Heart right ventricle (tissue), 16 donors: ENCODE measurements around the gene CDRT4. TPM values are rescaled to one million over a fixed set of nuclear protein-coding genes. Genes with fewer than 3 reads are reported as not detected.

ENCODE experiments used
- ATAC-seq, 8 donors: fragments of 200-7000 bp; cut with Tn5 transposase; one replicate each; pipeline ENCODE4 v1.9.1; 2020; ENCODE audit warnings: mild to moderate bottlenecking in 8 of 8, moderate library complexity in 8 of 8, moderate number of reproducible peaks in 1 of 8
- DNase-seq, 2 donors: peaks; one replicate each; pipeline ENCODE4 v3.0.0-alpha.2; 2020
- H3K27ac ChIP-seq, 10 donors: fragments of 200-600 bp; sonication (generic) in 2 of 10; one replicate each; pipeline versions ENCODE4 v1.5.0 to v1.8.0; 2020 to 2022; ENCODE audit warnings: mild to moderate bottlenecking in 3 of 10
- H3K27me3 ChIP-seq, 7 donors: fragments of 200-600 bp; one replicate each; pipeline ENCODE4 v1.8.0; 2021 to 2022; ENCODE audit warnings: mild to moderate bottlenecking in 2 of 7
- H3K36me3 ChIP-seq, 9 donors: fragments of 200-600 bp; sonication (generic) in 1 of 9; one replicate each; pipeline versions ENCODE4 v1.5.0 to v1.8.0; 2020 to 2022; ENCODE audit warnings: mild to moderate bottlenecking in 2 of 9
- H3K4me1 ChIP-seq, 9 donors: fragments of 200-600 bp; sonication (generic) in 1 of 9; one replicate each; pipeline versions ENCODE4 v1.5.0 to v1.8.0; 2020 to 2022; ENCODE audit warnings: mild to moderate bottlenecking in 4 of 9
- H3K4me3 ChIP-seq, 10 donors: fragments of 200-600 bp; sonication (generic) in 2 of 10; one replicate each; pipeline versions ENCODE4 v1.5.0 to v1.8.0; 2020 to 2022; ENCODE audit warnings: mild to moderate bottlenecking in 7 of 10, moderate library complexity in 2 of 10
- H3K9me3 ChIP-seq, 11 donors: fragments of 200-600 bp in 10 of 11; sonication (generic) in 2 of 11; one replicate each; pipeline versions ENCODE4 v1.5.0 to v1.8.0; 2013 to 2022; ENCODE audit warnings: mild to moderate bottlenecking in 2 of 11, control low read depth in 1 of 11, moderate library complexity in 1 of 11
- WGBS, 2 donors: extraction: QIAGEN DNeasy Blood & Tissue Kit; methylation state at CpG; one replicate each; pipeline ENCODE4 v1.1.7; 2013; ENCODE audit warnings: inconsistent platforms in 1 of 2; 5-methylcytosine and 5-hydroxymethylcytosine counted together
- intact Hi-C, 10 donors: fragments of 100-400 bp; cut with DNase I; formaldehyde crosslinking; loops; one replicate each; pipeline versions ENCODE4 v1.11.1 to v1.14.2; 2022
- polyA plus RNA-seq, 2 donors: library from polyadenylated mRNA; stranded (reverse); fragments of 200-250 nt; gene quantifications; one replicate each; pipeline ENCODE4 v1.2.3, GENCODE V29; 2013
- total RNA-seq, 10 donors: library from RNA; stranded (reverse); fragmentation: NEBNext Ultra II Directional in 3 of 10; extraction: Animal tissue kit (Norgen Biotek cat#: 25700) in 3 of 10; gene quantifications; one replicate each; pipeline versions ENCODE4 v1.2.1 to v1.2.4, GENCODE V29; 2021 to 2023
- TF ChIP-seq, protein P1 (sequence below), 9 donors: fragments of 200-600 bp; sonication (generic) in 2 of 9; IDR thresholded peaks; one replicate each; pipeline versions ENCODE4 v1.5.0 to v1.8.0; 2021 to 2022; ENCODE audit warnings: antibody characterized with exemption in 9 of 9, mild to moderate bottlenecking in 5 of 9, moderate library complexity in 1 of 9
- donor health status: Arrhythmogenic right ventricular cardiomyopathy.
- donor health status: ischemic (EF 13 %, LVEDD 7.1; RV severe dilation, severe dysfunction).
- donor health status: healthy with polysubstance abuse.
- donor health status: DM: no; HTN: yes; CAD: no.
- donor health status: DM: no; HTN: no; CAD: no.
- donor health status: ischemic (EF 25% LVEDD 6.9; RV normal size, moderate dysfunction).
- donor health status: ischemic (EF 25% LVEDD 5.7; RV mildly dilated, moderate dysfunction).
- donor health status: healthy.
- donor health status: DM: yes; HTN: yes; CAD: no.
- donor health status: Ischemic cardiomyopathy.
- donor health status: ischemic (EF 35%, LVEDD 5.7; RV mildly dilated, moderate dysfunction).
- donor health status: nonischemic (EF 11% LVEDD 7.7; RV severe dilation, severe dysfunction).
- donor health status: DM: yes; HTN: yes; CAD: no.
- donor health status: PGD.
- donor health status: ischemic (EF 29% LVEDD 5.4; RV normal size, mild dysfunction).
- donor health status: nonischemic (EF 23%, LVEDD 6.1; RV moderate dilation, normal function).

Gene CDRT4
- total and polyA plus RNA-seq, 12 donors = 0.45 to 4.2 (median 0.92) TPM; not detected in 2

DNA sequence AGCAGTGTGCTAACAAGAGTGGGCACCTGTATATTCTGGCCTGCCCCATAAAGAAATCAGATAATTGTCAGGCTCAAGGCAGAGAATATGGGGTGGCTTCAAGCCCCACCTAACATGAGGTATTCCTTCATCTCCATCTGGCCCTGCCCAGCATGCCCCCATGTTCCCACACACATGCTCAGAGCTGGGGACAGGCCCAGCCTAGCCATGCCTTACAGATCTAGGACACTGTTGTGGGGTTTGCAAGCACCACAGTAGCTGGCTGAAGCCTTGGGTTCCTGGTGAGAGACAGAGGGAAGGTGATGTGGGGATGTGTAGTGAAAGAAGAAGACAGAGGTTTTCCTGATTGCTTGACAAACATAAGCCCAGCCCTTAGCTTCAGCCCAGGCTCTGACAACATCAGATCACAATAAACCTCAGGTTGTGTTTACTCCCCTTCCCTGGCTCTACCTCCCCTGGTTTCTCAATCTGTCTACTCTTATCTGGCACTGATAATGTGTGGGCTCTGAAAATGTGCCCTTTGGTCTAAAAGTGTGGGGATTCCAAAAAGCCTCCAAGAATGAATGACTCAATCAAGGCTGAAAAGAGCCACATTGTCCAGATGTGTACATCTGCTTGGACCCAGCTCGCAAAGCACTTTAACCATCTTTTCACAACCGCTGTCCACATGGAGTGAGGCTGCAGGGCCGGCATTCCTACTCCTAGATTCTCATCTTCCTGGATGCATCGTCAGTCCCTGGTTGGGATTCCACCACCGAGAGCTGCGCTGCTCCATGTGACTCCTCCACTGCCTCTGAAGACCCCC, 34.4 kb downstream of the CDRT4 start:
- 72 to 80% methylated on average over 6 of the region's 6 CpGs for WGBS, 2 donors
- peaks cover 13 to 48% (median 35%) of the 10 kb centered on the region in 9 donors for H3K4me1 ChIP-seq

DNA sequence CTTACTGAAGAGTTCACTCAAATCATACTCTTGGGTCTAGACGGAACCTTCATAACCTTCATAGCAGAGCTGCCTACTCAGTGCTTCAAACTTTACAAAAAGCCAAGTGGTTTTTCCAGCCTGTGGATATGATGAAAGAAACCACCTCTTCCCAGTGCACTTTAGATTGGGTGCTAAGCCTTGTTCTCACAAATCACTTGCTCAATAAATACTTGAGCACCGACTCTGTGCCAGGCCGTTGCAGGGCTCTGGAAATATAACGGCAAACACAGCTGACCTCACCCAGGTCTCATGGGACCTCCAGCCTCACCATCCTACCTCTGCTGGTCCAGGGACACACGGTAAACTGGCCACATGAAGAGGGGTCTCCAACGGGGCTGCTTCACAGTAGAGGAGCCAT, 35.7 kb downstream of the CDRT4 start:
- Histone ChIP-seq H3K36me3 (no peaks in the 10 kb centered on the region), H3K4me3 (no peak overlapping the region), H3K27ac (peak overlapping the region in 6 of 10 donors; percentile 1 to 62 (median 42)), H3K27me3 (no peaks in the 10 kb centered on the region), H3K4me1 (peaks cover 12 to 42% (median 30%) of the 10 kb centered on the region in 9 donors), H3K9me3 (no peaks in the 10 kb centered on the region)
- TF ChIP-seq, protein P1, sequence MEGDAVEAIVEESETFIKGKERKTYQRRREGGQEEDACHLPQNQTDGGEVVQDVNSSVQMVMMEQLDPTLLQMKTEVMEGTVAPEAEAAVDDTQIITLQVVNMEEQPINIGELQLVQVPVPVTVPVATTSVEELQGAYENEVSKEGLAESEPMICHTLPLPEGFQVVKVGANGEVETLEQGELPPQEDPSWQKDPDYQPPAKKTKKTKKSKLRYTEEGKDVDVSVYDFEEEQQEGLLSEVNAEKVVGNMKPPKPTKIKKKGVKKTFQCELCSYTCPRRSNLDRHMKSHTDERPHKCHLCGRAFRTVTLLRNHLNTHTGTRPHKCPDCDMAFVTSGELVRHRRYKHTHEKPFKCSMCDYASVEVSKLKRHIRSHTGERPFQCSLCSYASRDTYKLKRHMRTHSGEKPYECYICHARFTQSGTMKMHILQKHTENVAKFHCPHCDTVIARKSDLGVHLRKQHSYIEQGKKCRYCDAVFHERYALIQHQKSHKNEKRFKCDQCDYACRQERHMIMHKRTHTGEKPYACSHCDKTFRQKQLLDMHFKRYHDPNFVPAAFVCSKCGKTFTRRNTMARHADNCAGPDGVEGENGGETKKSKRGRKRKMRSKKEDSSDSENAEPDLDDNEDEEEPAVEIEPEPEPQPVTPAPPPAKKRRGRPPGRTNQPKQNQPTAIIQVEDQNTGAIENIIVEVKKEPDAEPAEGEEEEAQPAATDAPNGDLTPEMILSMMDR (IDR thresholded peaks at IDR 0.05) = no peak
- intact Hi-C loops = no loop called here
- DNase-seq = no peak
- 94% methylated on average over 6 of the region's 6 CpGs for WGBS, 2 donors
- ATAC-seq = no peak

More for the DNA sequence above, 34.4 kb downstream of the CDRT4 start:
- H3K27ac ChIP-seq = peak overlapping the region in 9 of 10 donors; percentile 12 to 50 (median 37)
- no peaks in the 10 kb centered on the region for H3K27me3 ChIP-seq
- DNase-seq (no peak), ATAC-seq (peak in 6 of 8 donors; percentile 30 to 46 (median 36))
- TF ChIP-seq, protein P1 (IDR thresholded peaks at IDR 0.05) = no peak
- H3K36me3 ChIP-seq = peaks cover 0 to 4% (median 0%) of the 10 kb centered on the region in 9 donors
- H3K9me3 ChIP-seq = no peaks in the 10 kb centered on the region
- intact Hi-C loops = no loop called here
- no peak overlapping the region for H3K4me3 ChIP-seq

DNA sequence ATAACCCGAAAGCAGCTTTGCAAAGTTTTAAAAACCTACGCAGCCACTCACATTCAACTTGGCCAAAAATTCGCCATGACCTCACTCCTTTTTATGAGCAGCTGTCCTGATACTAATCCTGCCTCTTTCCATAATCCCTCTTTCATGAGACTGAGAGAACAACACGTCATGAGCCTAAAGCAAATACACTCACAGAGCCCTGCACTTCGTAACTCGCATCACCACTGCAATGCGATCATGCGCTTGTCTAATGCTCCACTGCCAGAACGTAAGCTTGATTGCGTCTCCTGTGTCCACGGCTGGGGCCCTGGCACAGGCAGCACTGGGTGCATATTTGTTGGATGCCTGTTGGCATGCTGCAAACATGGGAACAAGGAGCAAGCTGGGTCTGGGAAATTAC, 36.2 kb downstream of the CDRT4 start:
- intact Hi-C loops = no loop called here
- DNase-seq (no peak), ATAC-seq (peak; percentile 29 to 67 (median 56))
- TF ChIP-seq, protein P1 (IDR thresholded peaks at IDR 0.05) = no peak
- no peaks in the 10 kb centered on the region for H3K27me3 ChIP-seq
- WGBS, 2 donors = 77 to 79% methylated on average over 11 of the region's 11 CpGs
- H3K4me3 ChIP-seq = no peak overlapping the region
- peaks cover 6 to 36% (median 24%) of the 10 kb centered on the region in 9 donors for H3K4me1 ChIP-seq
- no peaks in the 10 kb centered on the region for H3K9me3 ChIP-seq
- no peaks in the 10 kb centered on the region for H3K36me3 ChIP-seq
- H3K27ac ChIP-seq = peak overlapping the region in 6 of 10 donors; percentile 1 to 62 (median 42)

DNA sequence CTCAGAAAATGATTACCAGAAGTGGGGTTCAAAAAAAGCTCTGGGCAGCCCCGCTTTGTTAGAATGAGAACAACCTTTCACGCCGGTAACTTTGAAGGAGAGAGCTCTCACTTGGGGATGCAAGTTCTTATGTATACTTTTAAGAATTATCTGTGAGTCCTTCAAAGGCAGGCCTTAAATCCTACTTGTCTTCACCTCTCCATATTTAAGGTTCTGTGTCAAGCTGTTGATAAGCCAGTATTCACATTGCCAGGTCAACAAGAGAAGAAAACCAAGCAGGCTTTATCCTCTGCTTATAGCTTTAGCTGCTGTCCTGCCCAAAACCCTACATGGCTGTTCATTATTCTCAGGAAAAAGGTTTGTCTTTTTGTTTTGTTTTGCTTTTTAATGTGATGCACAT, 42.9 kb downstream of the CDRT4 start:
- 94 to 97% methylated on average over 3 of the region's 3 CpGs for WGBS, 2 donors
- H3K4me1 ChIP-seq = no peaks in the 10 kb centered on the region
- DNase-seq = no peak
- intact Hi-C loops = loop anchor here in 1 of 10 donors (5.0 kb wide), 1 partner anchor 63 kb away; no protein-coding TSS in a partner anchor
- H3K27ac ChIP-seq = no peak overlapping the region
- no peaks in the 10 kb centered on the region for H3K36me3 ChIP-seq
- ATAC-seq = no peak
- H3K27me3 ChIP-seq = no peaks in the 10 kb centered on the region
- TF ChIP-seq, protein P1 (IDR thresholded peaks at IDR 0.05) = no peak
- H3K9me3 ChIP-seq = no peaks in the 10 kb centered on the region
- H3K4me3 ChIP-seq = no peak overlapping the region
